Stimulated activated CD8-positive, alpha-beta memory T cell treated with anti-CD3 and anti-CD28 coated beads, Interleukin-15, amount 100 ng/mL, for 24 hours (primary cell): ENCODE results near the gene INS.
"Not testable (repeated sequence)": the region's sequence is repeated elsewhere in the genome, so short reads cannot be mapped to it uniquely, and the experiment has no call there.

Experiments
- DNase-seq: peaks from one replicate; pipeline ENCODE4 v3.0.0-alpha.2; 2020; ENCODE audit warnings: low read depth

Gene INS

GRCh38 chr11:2180789-2181370 is 19.9 kb upstream of the INS start:
- DNase-seq, result no peak

GRCh38 chr11:2180347-2180746 is 19.3 kb upstream of the INS start:
- DNase-seq, result no peak

- no peak for DNase-seq
Measured at GRCh38 chr11:2179516-2179915, 18.5 kb upstream of the INS start.

GRCh38 chr11:2178906-2179494 is 18.0 kb upstream of the INS start:
- DNase-seq, result no peak

- not testable (repeated sequence) for DNase-seq
Measured at GRCh38 chr11:2178055-2178773, 17.2 kb upstream of the INS start.

GRCh38 chr11:2177076-2177475 is 16.1 kb upstream of the INS start:
- DNase-seq, result no peak

GRCh38 chr11:2176389-2176900 is 15.4 kb upstream of the INS start:
- DNase-seq, result no peak

- no peak for DNase-seq
Measured at GRCh38 chr11:2175659-2176058, 14.7 kb upstream of the INS start.

GRCh38 chr11:2174361-2174760 is 13.4 kb upstream of the INS start:
- no peak for DNase-seq

- DNase-seq, result no peak
Measured at GRCh38 chr11:2173761-2174160, 12.8 kb upstream of the INS start.

GRCh38 chr11:2173150-2173693 is 12.2 kb upstream of the INS start:
- DNase-seq, result no peak

GRCh38 chr11:2172676-2173075 is 11.7 kb upstream of the INS start:
- DNase-seq, result no peak

- no peak for DNase-seq
Measured at GRCh38 chr11:2171591-2172003, 10.6 kb upstream of the INS start, which contains the start of gene TH. Gene TH, minus strand, starts transcription at chr11:2171815. Its CDS starts 29 bp downstream, at chr11:2171786.

- DNase-seq, result no peak
Measured at GRCh38 chr11:2169626-2170570, 8.9 kb upstream of the INS start.

- DNase-seq, result no peak
Measured at GRCh38 chr11:2169005-2169378, 8.0 kb upstream of the INS start.

GRCh38 chr11:2168286-2169004 is 7.4 kb upstream of the INS start:
- no peak for DNase-seq

GRCh38 chr11:2167141-2168045 is 6.4 kb upstream of the INS start:
- DNase-seq, result no peak

- DNase-seq, result peak; percentile 16
Measured at GRCh38 chr11:2166091-2166851, 5.3 kb upstream of the INS start.

- no peak for DNase-seq
Measured at GRCh38 chr11:2165571-2165970, 4.6 kb upstream of the INS start.
